ENCODE measurements around the gene OR10H5. TPM values are rescaled to one million over a fixed set of nuclear protein-coding genes. Genes with fewer than 3 reads are reported as not detected.
"Not testable (repeated sequence)": the region's sequence is repeated elsewhere in the genome, so short reads cannot be mapped to it uniquely, and the experiment has no call there.

The OR10H5 gene
- total and polyA plus RNA-seq, 2 donors (not counting 1 experiment from before 2014, with no cell fraction given), result not detected

DNA sequence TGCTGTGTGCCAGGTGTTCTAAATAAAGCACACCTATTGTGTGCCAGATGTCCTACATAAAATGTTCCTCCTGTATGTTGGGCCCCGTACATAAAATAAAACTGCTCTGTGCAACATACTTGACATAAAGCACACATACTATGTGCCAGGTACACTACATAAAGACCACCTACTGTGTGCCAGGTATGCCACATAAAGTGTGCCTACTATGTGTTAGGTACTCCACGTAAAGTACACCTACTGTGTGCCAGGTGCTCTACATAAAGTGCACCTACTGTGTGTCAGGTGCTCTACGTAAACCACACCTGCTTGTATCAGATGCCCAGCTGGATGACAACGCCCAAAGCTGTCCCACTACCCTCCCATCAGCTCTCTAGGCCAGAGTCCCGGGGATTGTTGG lies 5.8 kb upstream of the OR10H5 start:
- POLR2A ChIA-PET, result no interaction called here
- H3K4me3 Mint-ChIP-seq, result no peak overlapping the region
- ATAC-seq (ENCODE audit: low read depth) (no peak), DNase-seq (no peak)
- CTCF ChIA-PET, result no interaction called here
- no peaks in the 10 kb centered on the region for H3K4me1 ChIP-seq (ENCODE audit: control insufficient read depth in 2 of 2, insufficient read depth in 2 of 2, low read length in 2 of 2)
- no peak overlapping the region for H2AFZ ChIP-seq (ENCODE audit: insufficient read depth, low read depth, low read length, poor library complexity, severe bottlenecking)
- no peaks in the 10 kb centered on the region for H3K36me3 ChIP-seq (replicated peaks in 1 of 2; ENCODE audit: control extremely low read depth in 1 of 2, control insufficient read depth in 1 of 2, extremely low read depth in 1 of 2, insufficient read depth in 2 of 2, low read length in 1 of 2)
- H3K4me1 Mint-ChIP-seq, result no peaks in the 10 kb centered on the region
- H3K9ac ChIP-seq (ENCODE audit: low read length), result no peak overlapping the region
- intact Hi-C loops (cut with micrococcal nuclease), result no loop called here
- TF ChIP-seq, protein P1, sequence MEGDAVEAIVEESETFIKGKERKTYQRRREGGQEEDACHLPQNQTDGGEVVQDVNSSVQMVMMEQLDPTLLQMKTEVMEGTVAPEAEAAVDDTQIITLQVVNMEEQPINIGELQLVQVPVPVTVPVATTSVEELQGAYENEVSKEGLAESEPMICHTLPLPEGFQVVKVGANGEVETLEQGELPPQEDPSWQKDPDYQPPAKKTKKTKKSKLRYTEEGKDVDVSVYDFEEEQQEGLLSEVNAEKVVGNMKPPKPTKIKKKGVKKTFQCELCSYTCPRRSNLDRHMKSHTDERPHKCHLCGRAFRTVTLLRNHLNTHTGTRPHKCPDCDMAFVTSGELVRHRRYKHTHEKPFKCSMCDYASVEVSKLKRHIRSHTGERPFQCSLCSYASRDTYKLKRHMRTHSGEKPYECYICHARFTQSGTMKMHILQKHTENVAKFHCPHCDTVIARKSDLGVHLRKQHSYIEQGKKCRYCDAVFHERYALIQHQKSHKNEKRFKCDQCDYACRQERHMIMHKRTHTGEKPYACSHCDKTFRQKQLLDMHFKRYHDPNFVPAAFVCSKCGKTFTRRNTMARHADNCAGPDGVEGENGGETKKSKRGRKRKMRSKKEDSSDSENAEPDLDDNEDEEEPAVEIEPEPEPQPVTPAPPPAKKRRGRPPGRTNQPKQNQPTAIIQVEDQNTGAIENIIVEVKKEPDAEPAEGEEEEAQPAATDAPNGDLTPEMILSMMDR (IDR thresholded peaks at IDR 0.05), result no peak
- no peak for TF ChIP-seq EZH2 (IDR thresholded peaks at IDR 0.05; ENCODE audit: borderline replicate concordance, insufficient read depth, low read depth, low read length, poor library complexity, severe bottlenecking)
- H3K27ac ChIP-seq (ENCODE audit: low read length in 2 of 2), result no peak overlapping the region
- no peaks in the 10 kb centered on the region for H3K9me3 Mint-ChIP-seq (ENCODE audit: insufficient read depth)
- H3K4me3 ChIP-seq (ENCODE audit: control extremely low read depth in 1 of 5, extremely low read depth in 1 of 5, insufficient read depth in 1 of 5, low read depth in 2 of 5, low read length in 4 of 5), result no peak overlapping the region
- H3K27me3 ChIP-seq (replicated peaks in 1 of 4; ENCODE audit: control extremely low read depth in 1 of 4, control insufficient read depth in 3 of 4, insufficient read depth in 4 of 4, low read length in 3 of 4), result peaks cover 0 to 7% (median 0%) of the 10 kb centered on the region in 4 experiments
- no peak overlapping the region for H3K27ac Mint-ChIP-seq
- H4K20me1 ChIP-seq (ENCODE audit: control insufficient read depth, insufficient read depth, low read length, poor library complexity, severe bottlenecking), result no peaks in the 10 kb centered on the region
- H3K9me3 ChIP-seq (ENCODE audit: control extremely low read depth in 1 of 3, control insufficient read depth in 2 of 3, insufficient read depth in 1 of 3, low read length in 2 of 3), result peaks cover 0 to 2% (median 0%) of the 10 kb centered on the region in 3 donors
- H3K4me2 ChIP-seq (replicated peaks; ENCODE audit: low read depth, low read length, poor library complexity, severe bottlenecking), result no peak overlapping the region
- H3K79me2 ChIP-seq (ENCODE audit: control insufficient read depth, insufficient read depth, low read length), result no peaks in the 10 kb centered on the region
- 90% methylated on average over 4 of the region's 5 CpGs for WGBS (ENCODE audit: insufficient coverage)
- H3K27me3 Mint-ChIP-seq, result peaks cover 10% of the 10 kb centered on the region

DNA sequence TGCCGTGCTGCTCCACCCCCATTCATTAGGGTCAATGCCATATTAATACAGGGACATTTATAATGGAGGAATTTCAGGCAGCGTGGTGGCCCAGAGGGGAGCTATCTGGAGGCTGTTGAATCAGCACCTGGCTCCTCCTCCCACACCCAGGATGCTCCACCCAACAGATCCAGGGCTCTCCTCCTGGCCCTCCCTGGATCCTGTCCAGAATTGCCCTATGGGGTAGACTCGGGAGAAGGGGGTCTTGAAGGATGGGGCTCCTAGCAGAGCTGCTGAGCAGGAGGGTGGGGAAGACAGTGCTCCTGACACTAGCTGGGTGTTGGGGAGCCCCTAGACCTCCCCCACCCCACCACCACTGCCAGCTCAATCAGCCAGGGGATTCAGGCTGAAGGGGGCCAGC lies 5.2 kb upstream of the OR10H5 start:
- H3K4me1 Mint-ChIP-seq, result no peaks in the 10 kb centered on the region
- H3K27me3 ChIP-seq (replicated peaks in 1 of 4; ENCODE audit: control extremely low read depth in 1 of 4, control insufficient read depth in 3 of 4, insufficient read depth in 4 of 4, low read length in 3 of 4), result peaks cover 0 to 3% (median 0%) of the 10 kb centered on the region in 4 experiments
- H3K9ac ChIP-seq (ENCODE audit: low read length), result no peak overlapping the region
- no peaks in the 10 kb centered on the region for H4K20me1 ChIP-seq (ENCODE audit: control insufficient read depth, insufficient read depth, low read length, poor library complexity, severe bottlenecking)
- no peak overlapping the region for H3K4me3 ChIP-seq (ENCODE audit: control extremely low read depth in 1 of 5, extremely low read depth in 1 of 5, insufficient read depth in 1 of 5, low read depth in 2 of 5, low read length in 4 of 5)
- H3K9me3 Mint-ChIP-seq (ENCODE audit: insufficient read depth), result no peaks in the 10 kb centered on the region
- CTCF ChIA-PET, result no interaction called here
- H2AFZ ChIP-seq (ENCODE audit: insufficient read depth, low read depth, low read length, poor library complexity, severe bottlenecking), result no peak overlapping the region
- no peak overlapping the region for H3K27ac Mint-ChIP-seq
- no peak for TF ChIP-seq EZH2 (IDR thresholded peaks at IDR 0.05; ENCODE audit: borderline replicate concordance, insufficient read depth, low read depth, low read length, poor library complexity, severe bottlenecking)
- TF ChIP-seq, protein P1 (IDR thresholded peaks at IDR 0.05), result no peak
- H3K4me1 ChIP-seq (ENCODE audit: control insufficient read depth in 2 of 2, insufficient read depth in 2 of 2, low read length in 2 of 2), result no peaks in the 10 kb centered on the region
- H3K9me3 ChIP-seq (ENCODE audit: control extremely low read depth in 1 of 3, control insufficient read depth in 2 of 3, insufficient read depth in 1 of 3, low read length in 2 of 3), result peaks cover 0 to 2% (median 0%) of the 10 kb centered on the region in 3 donors
- no CpG with 5 or more reads among the region's 3 CpGs for WGBS (ENCODE audit: insufficient coverage)
- H3K27me3 Mint-ChIP-seq, result peaks cover 10% of the 10 kb centered on the region
- POLR2A ChIA-PET, result no interaction called here
- ATAC-seq (ENCODE audit: low read depth) (no peak), DNase-seq (no peak)
- H3K36me3 ChIP-seq (replicated peaks in 1 of 2; ENCODE audit: control extremely low read depth in 1 of 2, control insufficient read depth in 1 of 2, extremely low read depth in 1 of 2, insufficient read depth in 2 of 2, low read length in 1 of 2), result no peaks in the 10 kb centered on the region
- H3K4me2 ChIP-seq (replicated peaks; ENCODE audit: low read depth, low read length, poor library complexity, severe bottlenecking), result no peak overlapping the region
- H3K4me3 Mint-ChIP-seq, result no peak overlapping the region
- no peaks in the 10 kb centered on the region for H3K79me2 ChIP-seq (ENCODE audit: control insufficient read depth, insufficient read depth, low read length)
- intact Hi-C loops (cut with micrococcal nuclease), result no loop called here
- H3K27ac ChIP-seq (ENCODE audit: low read length in 2 of 2), result no peak overlapping the region

DNA sequence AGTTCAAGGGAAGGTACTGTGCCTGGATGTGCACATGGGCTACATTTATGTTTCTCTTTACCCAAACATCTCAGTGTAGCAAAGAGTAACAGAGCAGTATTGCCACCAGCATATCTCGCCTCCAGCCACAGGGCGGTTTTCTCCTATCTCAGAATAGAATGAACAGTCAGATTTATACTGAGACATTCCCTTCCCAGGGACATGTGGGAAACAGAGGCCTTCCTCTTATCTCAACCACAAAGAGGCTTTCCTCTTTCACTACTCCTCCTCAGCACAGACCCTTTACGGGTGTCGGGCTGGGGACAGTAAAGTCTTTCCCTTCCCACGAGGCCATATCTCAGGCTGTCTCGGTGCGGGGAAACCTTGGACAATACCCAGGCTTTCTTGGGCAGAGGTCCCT lies 4.6 kb upstream of the OR10H5 start:
- H2AFZ ChIP-seq (ENCODE audit: insufficient read depth, low read depth, low read length, poor library complexity, severe bottlenecking); H3K36me3 ChIP-seq (replicated peaks in 1 of 2; ENCODE audit: control extremely low read depth in 1 of 2, control insufficient read depth in 1 of 2, extremely low read depth in 1 of 2, insufficient read depth in 2 of 2, low read length in 1 of 2); H3K4me1 Mint-ChIP-seq; H3K4me3 ChIP-seq (ENCODE audit: control extremely low read depth in 1 of 5, extremely low read depth in 1 of 5, insufficient read depth in 1 of 5, low read depth in 2 of 5, low read length in 4 of 5); ATAC-seq (ENCODE audit: low read depth); POLR2A ChIA-PET; H3K4me2 ChIP-seq (replicated peaks; ENCODE audit: low read depth, low read length, poor library complexity, severe bottlenecking); DNase-seq; CTCF ChIA-PET; intact Hi-C loops (cut with micrococcal nuclease); H4K20me1 ChIP-seq (ENCODE audit: control insufficient read depth, insufficient read depth, low read length, poor library complexity, severe bottlenecking); H3K9me3 Mint-ChIP-seq (ENCODE audit: insufficient read depth); H3K79me2 ChIP-seq (ENCODE audit: control insufficient read depth, insufficient read depth, low read length); H3K9ac ChIP-seq (ENCODE audit: low read length); H3K4me3 Mint-ChIP-seq; H3K9me3 ChIP-seq (ENCODE audit: control extremely low read depth in 1 of 3, control insufficient read depth in 2 of 3, insufficient read depth in 1 of 3, low read length in 2 of 3); H3K4me1 ChIP-seq (ENCODE audit: control insufficient read depth in 2 of 2, insufficient read depth in 2 of 2, low read length in 2 of 2); H3K27me3 ChIP-seq (replicated peaks in 1 of 4; ENCODE audit: control extremely low read depth in 1 of 4, control insufficient read depth in 3 of 4, insufficient read depth in 4 of 4, low read length in 3 of 4); H3K27ac Mint-ChIP-seq; H3K27ac ChIP-seq (ENCODE audit: low read length in 2 of 2): not testable (repeated sequence)
- WGBS (ENCODE audit: insufficient coverage), result 75% methylated on average over 4 of the region's 7 CpGs
- peaks cover 15% of the 10 kb centered on the region for H3K27me3 Mint-ChIP-seq
